Skeletal muscle satellite cell (primary cell): ENCODE measurements around the gene NKD1.

ENCODE experiments used
- H3K27me3 ChIP-seq: 2 replicates; pipeline ENCODE4 v1.7.0; 2013; ENCODE audit warnings: low read length; ENCODE audit not compliant: control insufficient read depth, insufficient read depth
- H3K36me3 ChIP-seq: 2 replicates; pipeline ENCODE4 v1.7.0; 2013; ENCODE audit warnings: mild to moderate bottlenecking, control low read depth, low read length; ENCODE audit not compliant: insufficient read depth
- H3K4me1 ChIP-seq: 2 replicates; pipeline ENCODE4 v1.7.0; 2013; ENCODE audit warnings: low read length; ENCODE audit not compliant: control insufficient read depth, insufficient read depth
- H3K4me2 ChIP-seq: 2 replicates; pipeline ENCODE4 v1.7.0; 2013; ENCODE audit warnings: mild to moderate bottlenecking, low read length
- H3K4me3 ChIP-seq: 2 replicates; pipeline ENCODE4 v1.7.0; 2013; ENCODE audit warnings: low read length
- H3K9ac ChIP-seq: 2 replicates; pipeline ENCODE4 v1.7.0; 2013; ENCODE audit warnings: mild to moderate bottlenecking, low read depth, low read length, moderate library complexity
- H3K9me3 ChIP-seq: replicated peaks from 2 replicates; pipeline ENCODE4 v1.7.0; 2013; ENCODE audit warnings: mild to moderate bottlenecking, control low read depth, low read length

Gene NKD1

DNA sequence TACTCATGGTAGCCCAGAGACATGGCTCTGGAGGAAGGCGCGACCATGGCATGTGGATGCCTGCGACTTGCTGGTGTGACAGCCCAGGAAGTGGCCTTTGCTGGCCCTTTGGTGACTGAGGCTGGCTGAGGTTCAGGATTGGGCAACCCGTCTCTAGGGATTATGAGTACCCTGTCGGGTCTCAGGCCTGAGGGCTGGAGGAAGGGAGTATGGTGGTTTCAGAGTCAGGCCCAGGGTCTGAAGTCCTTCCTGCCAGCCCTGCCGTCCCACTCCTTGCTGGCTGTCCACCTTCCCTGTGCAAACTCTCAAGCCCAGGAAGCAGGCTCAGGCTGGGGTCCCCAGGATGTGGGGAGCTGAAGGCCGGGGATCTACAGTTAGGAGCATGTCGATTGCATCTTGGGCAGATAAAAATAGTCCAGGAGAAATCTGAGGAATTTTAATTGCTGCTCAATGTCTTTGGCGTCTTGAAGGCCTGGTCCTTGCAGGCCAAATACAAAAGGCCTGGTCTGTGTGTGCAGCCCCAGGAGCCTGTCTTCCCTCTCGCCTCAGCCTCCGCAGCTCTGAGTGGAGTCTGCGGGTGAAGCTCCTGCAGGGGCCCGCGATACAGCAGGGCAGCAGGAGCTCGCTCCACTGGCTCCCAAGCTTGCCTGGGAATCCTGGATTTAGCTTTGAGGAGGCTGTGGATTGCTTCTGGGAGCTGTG is 52.5 kb downstream of the NKD1 start:
- Histone ChIP-seq H3K9me3 (no peaks in the 10 kb centered on the region), H3K9ac (no peak overlapping the region), H3K27me3 (peaks cover 25% of the 10 kb centered on the region), H3K4me1 (no peaks in the 10 kb centered on the region), H3K4me2 (no peak overlapping the region), H3K4me3 (no peak overlapping the region), H3K36me3 (no peaks in the 10 kb centered on the region)

- H3K9ac ChIP-seq: no peak overlapping the region
- no peaks in the 10 kb centered on the region for H3K4me1 ChIP-seq
- H3K4me3 ChIP-seq: no peak overlapping the region
- no peaks in the 10 kb centered on the region for H3K36me3 ChIP-seq
- H3K27me3 ChIP-seq: peaks cover 29% of the 10 kb centered on the region
- no peaks in the 10 kb centered on the region for H3K9me3 ChIP-seq
- no peak overlapping the region for H3K4me2 ChIP-seq
These were observed 53.1 kb downstream of the NKD1 start for GRCh38 chr16:50601341-50601740.

DNA sequence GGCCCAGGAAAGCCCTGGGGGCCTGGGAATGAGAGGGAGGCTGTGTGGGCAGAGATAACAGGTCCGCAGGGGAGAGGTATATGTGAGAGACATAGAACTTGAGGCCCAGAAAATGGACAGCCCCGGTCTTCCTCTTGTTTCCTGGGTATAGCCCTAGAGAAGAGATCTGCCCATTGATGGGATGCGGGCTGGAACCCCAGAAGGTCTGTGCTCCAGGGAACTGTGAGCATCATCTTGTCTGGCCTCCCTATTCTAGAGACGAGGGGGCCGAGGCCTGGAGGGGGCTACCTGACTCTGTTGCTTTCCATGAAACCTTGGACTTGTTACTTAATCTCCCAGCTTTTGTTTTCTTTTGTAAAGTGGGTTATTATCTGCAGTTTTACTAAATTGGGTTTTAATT is 53.9 kb downstream of the NKD1 start:
- H3K27me3 ChIP-seq: peaks cover 32% of the 10 kb centered on the region
- H3K4me2 ChIP-seq: no peak overlapping the region
- no peaks in the 10 kb centered on the region for H3K9me3 ChIP-seq
- H3K4me1 ChIP-seq: no peaks in the 10 kb centered on the region
- H3K4me3 ChIP-seq: no peak overlapping the region
- no peak overlapping the region for H3K9ac ChIP-seq
- H3K36me3 ChIP-seq: no peaks in the 10 kb centered on the region

- no peaks in the 10 kb centered on the region for H3K9me3 ChIP-seq
- no peak overlapping the region for H3K9ac ChIP-seq
- H3K27me3 ChIP-seq: peaks cover 35% of the 10 kb centered on the region
- H3K4me3 ChIP-seq: no peak overlapping the region
- H3K4me2 ChIP-seq: no peak overlapping the region
- no peaks in the 10 kb centered on the region for H3K36me3 ChIP-seq
- H3K4me1 ChIP-seq: no peaks in the 10 kb centered on the region
These were observed 54.5 kb downstream of the NKD1 start for GRCh38 chr16:50602531-50603205.

GRCh38 chr16:50603206-50604064 is 55.2 kb downstream of the NKD1 start:
- no peak overlapping the region for H3K9ac ChIP-seq
- no peak overlapping the region for H3K4me3 ChIP-seq
- no peaks in the 10 kb centered on the region for H3K36me3 ChIP-seq
- peaks cover 32% of the 10 kb centered on the region for H3K27me3 ChIP-seq
- no peak overlapping the region for H3K4me2 ChIP-seq
- H3K9me3 ChIP-seq: no peaks in the 10 kb centered on the region
- no peaks in the 10 kb centered on the region for H3K4me1 ChIP-seq

DNA sequence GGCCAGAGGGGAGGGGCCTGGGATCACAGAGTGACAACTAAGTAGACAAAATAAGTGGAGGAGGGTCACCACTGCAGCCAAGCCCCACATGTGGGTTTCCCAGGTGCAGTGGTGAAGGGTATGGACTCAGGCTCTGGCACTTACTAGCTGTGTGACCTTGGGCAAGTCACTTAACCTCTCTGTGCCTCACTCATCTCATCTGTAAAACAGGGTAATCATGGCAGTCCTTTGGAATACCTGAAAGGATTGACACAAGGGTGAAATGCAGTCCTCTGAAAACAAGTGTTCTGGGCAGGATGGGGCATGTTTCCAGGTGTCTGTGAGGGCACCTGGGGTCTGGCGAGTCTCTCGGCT is 55.8 kb downstream of the NKD1 start:
- no peaks in the 10 kb centered on the region for H3K36me3 ChIP-seq
- no peak overlapping the region for H3K4me2 ChIP-seq
- H3K9ac ChIP-seq: no peak overlapping the region
- no peak overlapping the region for H3K4me3 ChIP-seq
- no peaks in the 10 kb centered on the region for H3K4me1 ChIP-seq
- H3K9me3 ChIP-seq: no peaks in the 10 kb centered on the region
- H3K27me3 ChIP-seq: peaks cover 31% of the 10 kb centered on the region

GRCh38 chr16:50604610-50605009 is 56.4 kb downstream of the NKD1 start:
- Histone ChIP-seq H3K4me2 (no peak overlapping the region), H3K9ac (no peak overlapping the region), H3K9me3 (no peaks in the 10 kb centered on the region), H3K4me1 (no peaks in the 10 kb centered on the region), H3K27me3 (peaks cover 27% of the 10 kb centered on the region), H3K4me3 (no peak overlapping the region), H3K36me3 (no peaks in the 10 kb centered on the region)

- peaks cover 27% of the 10 kb centered on the region for H3K27me3 ChIP-seq
- no peaks in the 10 kb centered on the region for H3K36me3 ChIP-seq
- H3K4me3 ChIP-seq: no peak overlapping the region
- H3K9me3 ChIP-seq: no peaks in the 10 kb centered on the region
- H3K4me2 ChIP-seq: no peak overlapping the region
- H3K4me1 ChIP-seq: no peaks in the 10 kb centered on the region
- no peak overlapping the region for H3K9ac ChIP-seq
These were observed 57.7 kb downstream of the NKD1 start for GRCh38 chr16:50605733-50606430.

GRCh38 chr16:50606431-50607050 is 58.3 kb downstream of the NKD1 start:
- Histone ChIP-seq H3K4me2 (no peak overlapping the region), H3K4me3 (no peak overlapping the region), H3K9ac (no peak overlapping the region), H3K27me3 (peaks cover 27% of the 10 kb centered on the region), H3K9me3 (no peaks in the 10 kb centered on the region), H3K36me3 (no peaks in the 10 kb centered on the region), H3K4me1 (no peaks in the 10 kb centered on the region)

DNA sequence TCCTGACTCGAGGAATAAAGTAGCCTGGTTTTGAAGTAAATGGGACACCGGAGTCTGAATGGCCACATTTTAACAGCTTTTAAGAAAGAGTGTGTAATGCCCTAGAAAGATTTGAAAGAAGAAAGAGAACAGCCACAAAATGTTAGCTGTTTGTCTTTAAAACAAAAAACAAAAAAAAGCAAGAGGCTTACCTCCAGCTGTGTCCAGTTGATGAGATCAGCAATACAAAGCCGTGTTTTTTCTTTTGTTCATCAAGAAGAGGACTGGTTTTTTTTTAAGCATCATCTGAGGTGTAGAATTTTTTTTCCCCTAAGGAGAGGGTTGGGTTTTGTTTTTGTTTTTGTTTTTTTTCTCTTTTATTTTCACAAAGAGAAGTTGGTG is 58.8 kb downstream of the NKD1 start:
- Histone ChIP-seq H3K4me1 (no peaks in the 10 kb centered on the region), H3K4me2 (no peak overlapping the region), H3K9me3 (no peaks in the 10 kb centered on the region), H3K27me3 (peaks cover 27% of the 10 kb centered on the region), H3K4me3 (no peak overlapping the region), H3K9ac (no peak overlapping the region), H3K36me3 (no peaks in the 10 kb centered on the region)

DNA sequence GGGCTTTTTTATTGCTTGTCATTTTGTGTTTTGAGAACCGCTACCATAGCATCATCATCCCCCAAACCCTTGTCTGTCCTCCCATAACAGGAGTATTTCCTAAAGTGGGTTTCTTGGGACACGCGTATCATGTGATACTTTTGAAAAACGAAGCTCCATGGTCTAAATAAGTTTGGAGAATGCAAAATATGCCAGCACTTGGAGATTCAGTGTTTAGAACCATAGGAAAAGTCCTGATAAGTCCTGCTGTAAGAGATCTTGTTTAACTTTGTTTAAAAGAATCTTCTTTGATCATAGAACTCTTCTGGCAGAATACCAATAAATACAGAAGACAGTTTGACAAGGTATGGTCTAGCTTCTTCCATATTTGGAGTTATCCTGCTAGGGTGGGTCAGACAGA is 59.3 kb downstream of the NKD1 start:
- Histone ChIP-seq H3K36me3 (no peaks in the 10 kb centered on the region), H3K4me3 (no peak overlapping the region), H3K4me2 (no peak overlapping the region), H3K9ac (no peak overlapping the region), H3K4me1 (no peaks in the 10 kb centered on the region), H3K9me3 (no peaks in the 10 kb centered on the region), H3K27me3 (peaks cover 27% of the 10 kb centered on the region)
